ENCODE data around the gene OPRM1. TPM values are rescaled to one million over a fixed set of nuclear protein-coding genes. Genes with fewer than 3 reads are reported as not detected.
A peak's percentile ranks its signal among the peaks of the same experiment; 100 is the strongest.

Gene OPRM1
- total RNA-seq, 1 donor from 2014 or later = not detected

DNA sequence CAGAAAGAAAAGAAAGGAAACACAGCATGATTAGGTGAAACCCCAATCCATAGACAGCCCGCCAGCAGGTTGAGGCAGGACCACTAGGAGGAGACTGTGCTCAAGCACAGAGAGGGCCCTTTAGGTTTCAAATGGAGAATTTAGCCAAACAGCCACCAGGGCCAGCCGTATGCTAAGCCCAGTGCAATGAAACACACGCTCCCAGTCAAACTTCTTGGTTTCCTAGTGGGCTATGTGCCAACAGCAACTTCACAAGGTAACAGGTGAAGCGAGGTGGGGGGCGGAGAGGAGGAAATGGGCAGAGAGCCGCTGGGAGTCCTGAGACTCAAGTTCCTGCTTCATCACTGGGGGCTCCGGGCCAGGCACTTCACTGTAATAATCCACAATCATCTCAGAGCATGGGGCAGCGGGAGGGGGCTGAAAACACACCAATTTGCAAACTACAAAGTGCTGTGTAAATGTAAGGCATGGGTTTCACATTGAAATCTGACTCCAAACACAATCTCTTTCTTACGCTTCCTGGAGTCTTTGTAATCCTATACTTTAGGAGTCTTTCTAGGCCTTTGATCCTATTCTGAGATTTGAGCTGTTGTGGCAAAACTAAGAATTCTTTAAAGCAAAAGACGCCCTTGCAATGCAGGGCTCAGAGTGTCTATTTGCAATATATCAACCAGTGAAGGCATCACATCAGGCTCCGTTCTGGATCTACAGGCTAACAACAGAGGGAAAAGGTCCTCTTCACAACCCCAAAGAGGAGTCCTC lies 117.3 kb downstream of the OPRM1 start:
- Histone ChIP-seq H3K27me3 (no peaks in the 10 kb centered on the region), H3K4me2 (no peak overlapping the region), H3K79me2 (ENCODE audit: low read depth) (no peaks in the 10 kb centered on the region), H3K36me3 (no peaks in the 10 kb centered on the region), H2AFZ (replicated peaks) (peak overlapping the region; percentile 33), H4K20me1 (ENCODE audit: low read depth) (no peaks in the 10 kb centered on the region), H3K27ac (no peak overlapping the region), H3K4me1 (peaks cover 7% of the 10 kb centered on the region), H3K9me3 (ENCODE audit: low read depth) (no peaks in the 10 kb centered on the region), H3K4me3 (no peak overlapping the region), H3F3A (ENCODE audit: low read depth) (no peaks in the 10 kb centered on the region), H3K9ac (no peak overlapping the region)
- Mint-ChIP-seq H3K4me3 (no peak overlapping the region), H3K4me1 (peaks cover 10% of the 10 kb centered on the region), H3K27ac (peak overlapping the region; percentile 78), H3K27me3 (ENCODE audit: insufficient read depth, low read depth) (peaks cover 2% of the 10 kb centered on the region), H3K9me3 (peaks cover 3% of the 10 kb centered on the region), H3K36me3 (no peaks in the 10 kb centered on the region)
- TF ChIP-seq, protein P1, sequence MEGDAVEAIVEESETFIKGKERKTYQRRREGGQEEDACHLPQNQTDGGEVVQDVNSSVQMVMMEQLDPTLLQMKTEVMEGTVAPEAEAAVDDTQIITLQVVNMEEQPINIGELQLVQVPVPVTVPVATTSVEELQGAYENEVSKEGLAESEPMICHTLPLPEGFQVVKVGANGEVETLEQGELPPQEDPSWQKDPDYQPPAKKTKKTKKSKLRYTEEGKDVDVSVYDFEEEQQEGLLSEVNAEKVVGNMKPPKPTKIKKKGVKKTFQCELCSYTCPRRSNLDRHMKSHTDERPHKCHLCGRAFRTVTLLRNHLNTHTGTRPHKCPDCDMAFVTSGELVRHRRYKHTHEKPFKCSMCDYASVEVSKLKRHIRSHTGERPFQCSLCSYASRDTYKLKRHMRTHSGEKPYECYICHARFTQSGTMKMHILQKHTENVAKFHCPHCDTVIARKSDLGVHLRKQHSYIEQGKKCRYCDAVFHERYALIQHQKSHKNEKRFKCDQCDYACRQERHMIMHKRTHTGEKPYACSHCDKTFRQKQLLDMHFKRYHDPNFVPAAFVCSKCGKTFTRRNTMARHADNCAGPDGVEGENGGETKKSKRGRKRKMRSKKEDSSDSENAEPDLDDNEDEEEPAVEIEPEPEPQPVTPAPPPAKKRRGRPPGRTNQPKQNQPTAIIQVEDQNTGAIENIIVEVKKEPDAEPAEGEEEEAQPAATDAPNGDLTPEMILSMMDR (IDR thresholded peaks at IDR 0.05) = peak; percentile 68
- TF ChIP-seq EZH2 (IDR thresholded peaks at IDR 0.05) = no peak
- DNase-seq (ENCODE audit: low spot score) = peak; percentile 58

DNA sequence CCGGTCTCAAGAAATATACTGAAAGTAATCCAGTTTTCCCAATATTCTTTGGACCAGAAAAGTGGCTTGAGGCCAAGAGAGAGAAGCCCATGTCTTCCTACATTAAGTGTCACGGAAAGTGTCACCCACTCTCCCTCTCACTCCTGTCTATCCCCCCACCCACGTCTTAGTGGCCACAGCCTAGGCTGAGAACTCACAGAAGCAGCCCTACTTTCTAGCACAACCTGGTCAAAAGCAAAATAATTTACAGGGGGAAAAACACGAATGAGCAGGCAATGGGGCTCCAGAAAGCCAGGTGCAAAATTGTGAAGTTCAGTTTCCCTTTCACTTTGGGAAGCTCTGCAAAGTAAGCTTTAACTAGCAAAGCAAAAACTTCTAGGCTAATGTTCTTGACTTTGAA lies 118.0 kb downstream of the OPRM1 start:
- Histone ChIP-seq H3K4me3 (no peak overlapping the region), H3K27me3 (no peaks in the 10 kb centered on the region), H3K79me2 (ENCODE audit: low read depth) (no peaks in the 10 kb centered on the region), H3F3A (ENCODE audit: low read depth) (no peaks in the 10 kb centered on the region), H3K9ac (no peak overlapping the region), H3K4me2 (no peak overlapping the region), H3K27ac (no peak overlapping the region), H2AFZ (replicated peaks) (peak overlapping the region; percentile 33), H3K4me1 (peaks cover 7% of the 10 kb centered on the region), H3K9me3 (ENCODE audit: low read depth) (no peaks in the 10 kb centered on the region), H4K20me1 (ENCODE audit: low read depth) (no peaks in the 10 kb centered on the region), H3K36me3 (no peaks in the 10 kb centered on the region)
- TF ChIP-seq EZH2phosphoT487 (IDR thresholded peaks at IDR 0.05) (no peak), EZH2 (IDR thresholded peaks at IDR 0.05) (no peak)
- TF ChIP-seq, protein P1 (IDR thresholded peaks at IDR 0.05) = no peak
- no peak for DNase-seq (ENCODE audit: low spot score)
- no peak overlapping the region for H3K27ac Mint-ChIP-seq
- H3K9me3 Mint-ChIP-seq = peaks cover 3% of the 10 kb centered on the region
- H3K27me3 Mint-ChIP-seq (ENCODE audit: insufficient read depth, low read depth) = peaks cover 2% of the 10 kb centered on the region
- H3K4me1 Mint-ChIP-seq = peaks cover 10% of the 10 kb centered on the region
- no peaks in the 10 kb centered on the region for H3K36me3 Mint-ChIP-seq
- no peak overlapping the region for H3K4me3 Mint-ChIP-seq

- H3K36me3 ChIP-seq = no peaks in the 10 kb centered on the region
- H3K4me1 ChIP-seq = peaks cover 7% of the 10 kb centered on the region
- no peak overlapping the region for H3K9ac ChIP-seq
- Mint-ChIP-seq H3K36me3 (no peaks in the 10 kb centered on the region), H3K4me1 (peaks cover 10% of the 10 kb centered on the region), H3K27ac (no peak overlapping the region), H3K9me3 (peaks cover 3% of the 10 kb centered on the region), H3K4me3 (no peak overlapping the region), H3K27me3 (ENCODE audit: insufficient read depth, low read depth) (peaks cover 2% of the 10 kb centered on the region)
- DNase-seq (ENCODE audit: low spot score) = no peak
- no peak overlapping the region for H3K4me3 ChIP-seq
- H3K4me2 ChIP-seq = no peak overlapping the region
- no peak overlapping the region for H2AFZ ChIP-seq (replicated peaks)
- H3K27ac ChIP-seq = no peak overlapping the region
- no peaks in the 10 kb centered on the region for H3K27me3 ChIP-seq
- H3F3A ChIP-seq (ENCODE audit: low read depth) = no peaks in the 10 kb centered on the region
- TF ChIP-seq, protein P1 (IDR thresholded peaks at IDR 0.05) = no peak
- TF ChIP-seq EZH2 (IDR thresholded peaks at IDR 0.05) (no peak), EZH2phosphoT487 (IDR thresholded peaks at IDR 0.05) (no peak)
- no peaks in the 10 kb centered on the region for H3K79me2 ChIP-seq (ENCODE audit: low read depth)
- H3K9me3 ChIP-seq (ENCODE audit: low read depth) = no peaks in the 10 kb centered on the region
- no peaks in the 10 kb centered on the region for H4K20me1 ChIP-seq (ENCODE audit: low read depth)
These were observed 118.7 kb downstream of the OPRM1 start for GRCh38 chr6:154157706-154158105.
